GM23338 (cell line): ENCODE results near the gene SFTPB. TPM values are rescaled to one million over a fixed set of nuclear protein-coding genes. Genes with fewer than 3 reads are reported as not detected.

Experiments
- ATAC-seq: fragments of 200-7000 bp; cut with Tn5 transposase; 3 replicates; pipeline ENCODE4 v1.9.1; 2020
- DNase-seq: peaks from one replicate; pipeline ENCODE4 v3.0.0-alpha.2; 2015; ENCODE audit warnings: low spot score
- H2AFZ ChIP-seq: fragments of 200-600 bp; sonication (generic); 2 replicates; pipeline ENCODE4 v1.8.0; 2016; ENCODE audit warnings: antibody characterized with exemption, mild to moderate bottlenecking, moderate library complexity
- H3F3A ChIP-seq: fragments of 200-600 bp; sonication (generic); replicated peaks from 2 replicates; pipeline ENCODE4 v1.8.0; 2017; ENCODE audit warnings: antibody characterized with exemption, mixed run types, low read depth
- H3K27ac ChIP-seq: fragments of 200-600 bp; sonication (generic); 2 replicates; pipeline ENCODE4 v1.6.1; 2016; ENCODE audit warnings: low read depth
- H3K27me3 ChIP-seq: fragments of 200-600 bp; sonication (generic); 2 replicates; pipeline ENCODE4 v1.8.0; 2016; ENCODE audit warnings: mild to moderate bottlenecking, mixed run types, moderate library complexity; ENCODE audit not compliant: insufficient read depth
- H3K36me3 ChIP-seq: fragments of 200-600 bp; sonication (generic); 2 replicates; pipeline ENCODE4 v1.8.0; 2016; ENCODE audit warnings: mild to moderate bottlenecking; ENCODE audit not compliant: insufficient read depth
- H3K4me1 ChIP-seq: fragments of 200-600 bp; sonication (generic); 2 replicates; pipeline ENCODE4 v1.8.0; 2016; ENCODE audit warnings: mild to moderate bottlenecking, moderate library complexity; ENCODE audit not compliant: insufficient read depth
- H3K4me2 ChIP-seq: fragments of 200-600 bp; sonication (generic); 2 replicates; pipeline ENCODE4 v1.7.1; 2017; ENCODE audit warnings: mixed run types
- H3K4me3 ChIP-seq: fragments of 200-600 bp; sonication (generic); 2 replicates; pipeline ENCODE4 v1.6.1; 2016; ENCODE audit warnings: mixed run types
- H3K79me2 ChIP-seq: fragments of 200-600 bp; sonication (generic); replicated peaks from 2 replicates; pipeline ENCODE4 v1.8.0; 2017; ENCODE audit warnings: mild to moderate bottlenecking; ENCODE audit not compliant: insufficient read depth
- H3K9me2 ChIP-seq: fragments of 200-600 bp; sonication (generic); 2 replicates; pipeline ENCODE4 v1.8.0; 2017; ENCODE audit not compliant: insufficient read depth
- H4K20me1 ChIP-seq: fragments of 200-600 bp; sonication (generic); replicated peaks from 2 replicates; pipeline ENCODE4 v1.8.0; 2017; ENCODE audit warnings: mild to moderate bottlenecking; ENCODE audit not compliant: insufficient read depth
- H3K27ac Mint-ChIP-seq: 2 replicates; pipeline ENCODE4 v1.8.0; 2020; ENCODE audit warnings: inconsistent platforms, mild to moderate bottlenecking, moderate library complexity, mixed read lengths
- H3K27me3 Mint-ChIP-seq: 3 replicates; pipeline ENCODE4 v1.8.0; 2022; ENCODE audit warnings: low read depth, mild to moderate bottlenecking, moderate library complexity, mixed read lengths, inconsistent platforms; ENCODE audit not compliant: insufficient read depth, poor library complexity
- H3K36me3 Mint-ChIP-seq: 3 replicates; pipeline ENCODE4 v1.8.0; 2021; ENCODE audit warnings: low read depth, mild to moderate bottlenecking, inconsistent platforms, moderate library complexity, mixed read lengths
- H3K4me1 Mint-ChIP-seq: 3 replicates; pipeline ENCODE4 v1.8.0; 2020; ENCODE audit warnings: mild to moderate bottlenecking, inconsistent platforms, mixed read lengths
- H3K4me3 Mint-ChIP-seq: 3 replicates; pipeline ENCODE4 v1.8.0; 2021; ENCODE audit warnings: moderate library complexity, mild to moderate bottlenecking, inconsistent platforms, mixed read lengths
- H3K9me3 Mint-ChIP-seq: 3 replicates; pipeline ENCODE4 v1.8.0; 2020; ENCODE audit warnings: moderate library complexity, mild to moderate bottlenecking, inconsistent platforms, mixed read lengths
- CREB1 ChIP-seq: fragments of 250-450 bp; sonication (Bioruptor Pico); IDR thresholded peaks from 2 replicates; pipeline ENCODE4 v1.5.0; 2020; ENCODE audit warnings: low read depth, mild to moderate bottlenecking, moderate library complexity
- CTCF ChIP-seq, 2 experiments: fragments of 200-600 bp in 1 of 2; sonication (generic) in 1 of 2; conservative IDR thresholded peaks; 2 replicates each; pipeline versions ENCODE4 v1.5.1 to v1.6.1; 2016 to 2017; ENCODE audit warnings: antibody characterized with exemption in 2 of 2, low read depth in 2 of 2, mild to moderate bottlenecking in 2 of 2, moderate library complexity in 1 of 2
- EZH2 ChIP-seq: fragments of 200-600 bp; sonication (generic); IDR thresholded peaks from one replicate; pipeline ENCODE4 v1.8.0; 2017; ENCODE audit warnings: antibody characterized with exemption, mild to moderate bottlenecking, low read depth; ENCODE audit not compliant: unreplicated experiment
- EZH2phosphoT487 ChIP-seq: fragments of 200-600 bp; sonication (generic); IDR thresholded peaks from one replicate; pipeline ENCODE4 v1.8.1; 2018; ENCODE audit warnings: antibody characterized with exemption; ENCODE audit not compliant: unreplicated experiment
- JUNB ChIP-seq: IDR thresholded peaks from one replicate; pipeline ENCODE4 v1.6.1; 2016; ENCODE audit warnings: antibody characterized with exemption; ENCODE audit not compliant: unreplicated experiment
- NANOG ChIP-seq: IDR thresholded peaks from 2 replicates; pipeline ENCODE4 v1.6.1; 2016; ENCODE audit warnings: antibody characterized with exemption, borderline replicate concordance
- STAT1 ChIP-seq: IDR thresholded peaks from one replicate; pipeline ENCODE4 v1.6.1; 2016; ENCODE audit warnings: antibody characterized with exemption; ENCODE audit not compliant: unreplicated experiment
- ZNF114 ChIP-seq: fragments of 250-450 bp; sonication (Bioruptor Pico); IDR thresholded peaks from 2 replicates; pipeline ENCODE4 v1.5.0; 2020; ENCODE audit warnings: mild to moderate bottlenecking, moderate library complexity
- ZNF331 ChIP-seq: fragments of 250-450 bp; sonication (Bioruptor Pico); IDR thresholded peaks from 2 replicates; pipeline ENCODE4 v1.5.0; 2020; ENCODE audit warnings: low read depth, mild to moderate bottlenecking, moderate library complexity
- ZNF462 ChIP-seq: fragments of 250-450 bp; sonication (Bioruptor Pico); IDR thresholded peaks from 2 replicates; pipeline ENCODE4 v1.5.0; 2020; ENCODE audit warnings: mild to moderate bottlenecking, moderate library complexity
- polyA plus RNA-seq: library from polyadenylated mRNA; unstranded; fragments of >200 nt; fragmentation: Nextera tagmentation; extraction: Ambion mirVana; gene quantifications from 2 replicates; pipeline ENCODE4 v1.2.1, GENCODE V29; 2016
- total RNA-seq: library from RNA; depleted of rRNA; stranded (reverse); fragments of >200 nt; shearing (Covaris generic); gene quantifications from 2 replicates; pipeline ENCODE4 v1.2.3, GENCODE V29; 2014
- TF ChIP-seq, protein P1 (sequence below): IDR thresholded peaks from one replicate; pipeline ENCODE4 v1.6.1; 2018; ENCODE audit warnings: antibody characterized with exemption; ENCODE audit not compliant: unreplicated experiment

The SFTPB gene
- total and polyA plus RNA-seq, 2 experiments from 2014 or later, result 0.06 TPM; not detected in 1

DNA sequence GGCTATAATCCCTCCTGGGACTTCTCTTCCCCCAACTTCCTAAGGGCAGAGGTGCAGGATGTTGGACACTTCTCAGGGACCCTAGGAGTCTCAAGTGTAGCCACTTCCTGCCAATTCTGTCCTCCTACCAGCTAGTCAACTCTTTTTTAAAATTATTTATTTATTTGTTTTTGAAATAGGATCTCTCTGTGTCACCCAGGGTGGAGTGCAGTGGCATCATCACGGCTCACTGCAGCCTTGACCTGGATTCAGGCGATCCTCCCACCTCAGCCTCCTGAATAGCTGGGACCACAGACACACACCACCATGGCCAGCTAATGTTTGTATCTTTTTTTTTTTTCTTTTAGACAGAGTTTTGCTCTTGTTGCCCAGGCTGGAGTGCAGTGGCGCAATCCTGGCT lies 11.5 kb downstream of the SFTPB start:
- no peaks in the 10 kb centered on the region for H3K9me2 ChIP-seq
- no peaks in the 10 kb centered on the region for H3F3A ChIP-seq
- peaks cover 26% of the 10 kb centered on the region for H3K36me3 Mint-ChIP-seq
- no peaks in the 10 kb centered on the region for H3K9me3 Mint-ChIP-seq
- TF ChIP-seq EZH2phosphoT487 (no peak), ZNF331 (CRISPR knock-in tag) (no peak), JUNB (no peak), EZH2 (no peak), STAT1 (no peak), CTCF (conservative IDR thresholded peaks at IDR 0.05; ENCODE audit: low read depth in 2 of 2) (no peak), ZNF114 (CRISPR knock-in tag) (no peak), CREB1 (CRISPR knock-in tag) (no peak), ZNF462 (CRISPR knock-in tag) (no peak), NANOG (no peak)
- TF ChIP-seq, protein P1, sequence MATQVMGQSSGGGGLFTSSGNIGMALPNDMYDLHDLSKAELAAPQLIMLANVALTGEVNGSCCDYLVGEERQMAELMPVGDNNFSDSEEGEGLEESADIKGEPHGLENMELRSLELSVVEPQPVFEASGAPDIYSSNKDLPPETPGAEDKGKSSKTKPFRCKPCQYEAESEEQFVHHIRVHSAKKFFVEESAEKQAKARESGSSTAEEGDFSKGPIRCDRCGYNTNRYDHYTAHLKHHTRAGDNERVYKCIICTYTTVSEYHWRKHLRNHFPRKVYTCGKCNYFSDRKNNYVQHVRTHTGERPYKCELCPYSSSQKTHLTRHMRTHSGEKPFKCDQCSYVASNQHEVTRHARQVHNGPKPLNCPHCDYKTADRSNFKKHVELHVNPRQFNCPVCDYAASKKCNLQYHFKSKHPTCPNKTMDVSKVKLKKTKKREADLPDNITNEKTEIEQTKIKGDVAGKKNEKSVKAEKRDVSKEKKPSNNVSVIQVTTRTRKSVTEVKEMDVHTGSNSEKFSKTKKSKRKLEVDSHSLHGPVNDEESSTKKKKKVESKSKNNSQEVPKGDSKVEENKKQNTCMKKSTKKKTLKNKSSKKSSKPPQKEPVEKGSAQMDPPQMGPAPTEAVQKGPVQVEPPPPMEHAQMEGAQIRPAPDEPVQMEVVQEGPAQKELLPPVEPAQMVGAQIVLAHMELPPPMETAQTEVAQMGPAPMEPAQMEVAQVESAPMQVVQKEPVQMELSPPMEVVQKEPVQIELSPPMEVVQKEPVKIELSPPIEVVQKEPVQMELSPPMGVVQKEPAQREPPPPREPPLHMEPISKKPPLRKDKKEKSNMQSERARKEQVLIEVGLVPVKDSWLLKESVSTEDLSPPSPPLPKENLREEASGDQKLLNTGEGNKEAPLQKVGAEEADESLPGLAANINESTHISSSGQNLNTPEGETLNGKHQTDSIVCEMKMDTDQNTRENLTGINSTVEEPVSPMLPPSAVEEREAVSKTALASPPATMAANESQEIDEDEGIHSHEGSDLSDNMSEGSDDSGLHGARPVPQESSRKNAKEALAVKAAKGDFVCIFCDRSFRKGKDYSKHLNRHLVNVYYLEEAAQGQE, result no peak
- ATAC-seq (no peak), DNase-seq (no peak)
- peaks cover 4% of the 10 kb centered on the region; the same call in 2 of the 3 replicates for H3K4me1 Mint-ChIP-seq
- peaks cover 5% of the 10 kb centered on the region; the same call in 1 of the 2 replicates for H4K20me1 ChIP-seq
- peaks cover 7% of the 10 kb centered on the region; the same call in 1 of the 2 replicates for H3K4me1 ChIP-seq
- no peak overlapping the region for H3K4me3 Mint-ChIP-seq
- no peak overlapping the region for H3K27ac Mint-ChIP-seq
- H3K4me3 ChIP-seq, result no peak overlapping the region
- no peaks in the 10 kb centered on the region for H3K79me2 ChIP-seq
- H2AFZ ChIP-seq, result no peak overlapping the region
- no peak overlapping the region for H3K27ac ChIP-seq
- no peaks in the 10 kb centered on the region for H3K27me3 ChIP-seq
- peaks cover 1% of the 10 kb centered on the region for H3K27me3 Mint-ChIP-seq
- no peak overlapping the region for H3K4me2 ChIP-seq
- H3K36me3 ChIP-seq, result 0 out of 2 replicates have a peak, but pooled peaks cover 13% of the 10 kb centered on the region
